HepG2 (cell line): ENCODE data around the gene HAUS1. TPM values are rescaled to one million over a fixed set of nuclear protein-coding genes. Genes with fewer than 3 reads are reported as not detected.

ENCODE experiments used
- ATAC-seq: fragments of 200-7000 bp; cut with Tn5 transposase; 3 replicates; pipeline ENCODE4 v1.9.1; 2020; ENCODE audit warnings: mild to moderate bottlenecking, moderate library complexity
- BruUV-seq: library from RNA; stranded (reverse); fragments of 400-500 nt; replicated peaks from 2 replicates; lab custom pipeline; 2021; lab: Mats Ljungman, UMichigan
- CTCF ChIA-PET: fragments of 300-600 bp; formaldehyde crosslinking; extraction: SDS; loops from one replicate; lab custom pipeline; 2021; ENCODE audit warnings: low total read pairs, inconsistent platforms, low intra/inter-chr PET ratio; lab: Yijun Ruan, JAX
- POLR2A ChIA-PET: fragments of 350-600 bp; sonication (Branson Sonifier 250); formaldehyde crosslinking; loops from one replicate; lab custom pipeline; 2020; ENCODE audit warnings: antibody characterized with exemption, inconsistent platforms; lab: Yijun Ruan, JAX
- DNase-seq: peaks from one replicate; pipeline ENCODE4 v3.0.0-alpha.2; 2015; ENCODE audit warnings: low spot score
- FAIRE-seq: peaks from 3 replicates; lab custom pipeline; 2011; peaks lifted over from hg19 to GRCh38; lab: Jason Lieb, UNC
- H2AFZ ChIP-seq: one replicate; pipeline ENCODE4 v1.6.1; 2011; ENCODE audit warnings: low read length, inconsistent platforms
- H3K27ac ChIP-seq: fragments of 300-600 bp; 3 replicates; pipeline ENCODE4 v1.8.0; 2011; ENCODE audit warnings: mixed run types, mild to moderate bottlenecking, mixed read lengths, low read length, inconsistent platforms; ENCODE audit not compliant: insufficient read depth; ENCODE audit errors: extremely low read length
- H3K27me3 ChIP-seq, 2 experiments: fragments of 200-600 bp in 1 of 2; 2 replicates in 1 of 2; 3 replicates in 1 of 2; pipeline versions ENCODE4 v1.6.0 to v1.8.0; 2011; ENCODE audit warnings: low read length in 2 of 2, mild to moderate bottlenecking in 2 of 2, moderate library complexity in 2 of 2, inconsistent platforms in 1 of 2; ENCODE audit not compliant: insufficient read depth in 2 of 2, control insufficient read depth in 1 of 2
- H3K36me3 ChIP-seq, 2 experiments: fragments of 200-600 bp in 1 of 2; replicated peaks in 1 of 2; 2 replicates in 1 of 2; 3 replicates in 1 of 2; pipeline versions ENCODE4 v1.5.1 to v1.8.0; 2011; ENCODE audit warnings: low read length in 2 of 2, inconsistent platforms in 1 of 2; ENCODE audit not compliant: insufficient read depth in 2 of 2, control insufficient read depth in 1 of 2
- H3K4me1 ChIP-seq: 2 replicates; pipeline ENCODE4 v1.5.1; 2012; ENCODE audit warnings: low read length, inconsistent platforms; ENCODE audit not compliant: insufficient read depth
- H3K4me2 ChIP-seq: 2 replicates; pipeline ENCODE4 v1.6.0; 2011; ENCODE audit warnings: low read depth, low read length, inconsistent platforms
- H3K4me3 ChIP-seq, 3 experiments: fragments of 200-600 bp in 1 of 3; sonication (generic), shearing (Covaris generic) in 1 of 3; replicated peaks in 1 of 3; 2 replicates each; pipeline ENCODE4 v1.5.1; 2011 to 2016; ENCODE audit warnings: low read length in 3 of 3, inconsistent platforms in 2 of 3, low read depth in 2 of 3, mild to moderate bottlenecking in 2 of 3, control low read depth in 1 of 3, mixed read lengths in 1 of 3; ENCODE audit not compliant: insufficient read depth in 1 of 3
- H3K79me2 ChIP-seq: one replicate; pipeline ENCODE4 v1.6.1; 2011; ENCODE audit warnings: low read length, inconsistent platforms; ENCODE audit not compliant: insufficient read depth
- H3K9ac ChIP-seq: 2 replicates; pipeline ENCODE4 v1.6.0; 2011; ENCODE audit warnings: mild to moderate bottlenecking, low read depth, low read length, inconsistent platforms; ENCODE audit not compliant: insufficient read depth
- H3K9me3 ChIP-seq: 2 replicates; pipeline ENCODE4 v1.5.1; 2012; ENCODE audit warnings: mild to moderate bottlenecking, low read length
- H4K20me1 ChIP-seq: 2 replicates; pipeline ENCODE4 v1.6.0; 2011; ENCODE audit warnings: inconsistent platforms, mild to moderate bottlenecking, low read length, moderate library complexity; ENCODE audit not compliant: insufficient read depth
- DMAP1 ChIP-seq: IDR thresholded peaks from 2 replicates; pipeline ENCODE4 v1.6.1; 2016
- GLMP ChIP-seq: sonication (generic); formaldehyde crosslinking; IDR thresholded peaks from 2 replicates; pipeline ENCODE4 v1.9.0; 2021; ENCODE audit warnings: missing genetic modification reagents, mild to moderate bottlenecking, borderline replicate concordance
- KAT7 ChIP-seq: IDR thresholded peaks from 2 replicates; pipeline ENCODE4 v1.6.1; 2018; ENCODE audit warnings: borderline replicate concordance, missing compliant biosample characterization
- MED13 ChIP-seq: sonication (generic); formaldehyde crosslinking; IDR thresholded peaks from 2 replicates; pipeline ENCODE4 v1.5.0; 2020; ENCODE audit warnings: missing genetic modification reagents
- PAX8 ChIP-seq: sonication (generic); formaldehyde crosslinking; IDR thresholded peaks from 2 replicates; pipeline ENCODE4 v1.8.0; 2022; ENCODE audit warnings: mild to moderate bottlenecking, missing genetic modification reagents, borderline replicate concordance
- USF2 ChIP-seq, 2 experiments: sonication (generic) in 1 of 2; formaldehyde crosslinking in 1 of 2; IDR thresholded peaks; 2 replicates each; pipeline versions ENCODE4 v1.5.1 to v1.6.1; 2011 to 2020; ENCODE audit warnings: borderline replicate concordance in 1 of 2, low read depth in 1 of 2, low read length in 1 of 2, mild to moderate bottlenecking in 1 of 2, missing genetic modification reagents in 1 of 2, moderate library complexity in 1 of 2
- ZBTB42 ChIP-seq: sonication (generic); formaldehyde crosslinking; IDR thresholded peaks from 2 replicates; pipeline ENCODE4 v1.5.0; 2020; ENCODE audit warnings: mild to moderate bottlenecking, missing genetic modification reagents
- ZBTB7B ChIP-seq: sonication (generic); formaldehyde crosslinking; IDR thresholded peaks from 2 replicates; pipeline ENCODE4 v1.4.0; 2020; ENCODE audit warnings: missing genetic modification reagents
- ZNF292 ChIP-seq: sonication (generic); formaldehyde crosslinking; IDR thresholded peaks from 2 replicates; pipeline ENCODE4 v1.8.1; 2022; ENCODE audit warnings: mild to moderate bottlenecking, low read depth, missing genetic modification reagents, borderline replicate concordance
- ZNF773 ChIP-seq: sonication (generic); formaldehyde crosslinking; IDR thresholded peaks from 2 replicates; pipeline ENCODE4 v1.4.0; 2020; ENCODE audit warnings: missing genetic modification reagents, borderline replicate concordance
- WGBS: methylation state at CpG from one replicate; pipeline ENCODE4 v1.1.6; 2017; ENCODE audit warnings: low lambda C conversion rate; 5-methylcytosine and 5-hydroxymethylcytosine counted together
- in situ Hi-C: cut with HindIII; loops from 2 replicates; pipeline ENCODE4 v1.10.0; 2017; ENCODE audit warnings: low pct_unique_long_range_greater_than_20kb; ENCODE audit not compliant: extremely low pct_ligation_motif_present
- intact Hi-C: fragments of 100-400 bp; cut with micrococcal nuclease; formaldehyde crosslinking; loops from one replicate; pipeline ENCODE4 v1.10.0; 2022; ENCODE audit not compliant: unreplicated experiment
- polyA plus RNA-seq, 8 experiments: library from polyadenylated mRNA; depleted of rRNA in 3 of 8; stranded (reverse) in 7 of 8; unstranded in 1 of 8; fragments of >200 nt; fragmentation: Illumina TruSeq in 4 of 8; extraction: Trizol in 4 of 8; gene quantifications; 2 replicates each; pipeline versions ENCODE4 v1.2.1 to v1.2.3, GENCODE V29; 2011 to 2016; ENCODE audit warnings: low read depth in 4 of 8, missing spikeins in 1 of 8, mixed read lengths in 1 of 8; ENCODE audit not compliant: insufficient read depth in 1 of 8
- total RNA-seq, 5 experiments: library from RNA; depleted of rRNA; stranded (reverse); fragments of >200 nt; fragmentation: Illumina TruSeq; extraction: Trizol; gene quantifications; 2 replicates each; pipeline ENCODE4 v1.2.3, GENCODE V29; 2016; ENCODE audit warnings: low read depth in 1 of 5
- TF ChIP-seq, protein P1 (sequence below): sonication (generic); formaldehyde crosslinking; IDR thresholded peaks from 2 replicates; pipeline ENCODE4 v1.4.0; 2020; ENCODE audit warnings: low read depth, missing genetic modification reagents
- TF ChIP-seq, protein P2 (sequence below): sonication (generic); formaldehyde crosslinking; IDR thresholded peaks from 2 replicates; pipeline ENCODE4 v1.5.0; 2020; ENCODE audit warnings: mild to moderate bottlenecking, missing genetic modification reagents
- TF ChIP-seq, protein P3 (sequence below): sonication (generic); formaldehyde crosslinking; IDR thresholded peaks from 2 replicates; pipeline ENCODE4 v1.5.0; 2020; ENCODE audit warnings: mild to moderate bottlenecking, missing genetic modification reagents, moderate library complexity

The HAUS1 gene
- total and polyA plus RNA-seq, 2 of the 13 experiments (the other 11 are each of a cell fraction or from before 2014, with no cell fraction given): 20.6 to 59.2 TPM

DNA sequence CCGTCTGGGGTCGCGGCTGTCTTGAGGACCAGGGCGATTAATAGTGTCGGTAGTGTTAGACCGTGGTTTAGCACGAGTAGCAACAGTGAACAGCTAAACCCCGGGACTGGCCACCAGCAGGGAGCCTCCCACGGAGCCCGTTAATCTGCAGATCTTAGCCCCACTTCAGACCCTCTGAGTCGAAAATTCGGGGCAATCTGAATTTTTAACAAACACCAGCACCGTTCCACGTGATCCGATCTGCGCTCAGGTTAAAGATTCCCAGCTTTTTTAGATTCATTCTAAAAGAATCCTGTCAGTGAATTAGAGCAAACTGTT is 5.6 kb upstream of the HAUS1 start:
- DNase-seq: no peak
- Histone ChIP-seq H3K36me3 (peaks cover 0 to 13% of the 10 kb centered on the region in 2 experiments; a peak in 4 of 5 replicates), H3K9ac (peak overlapping the region; percentile 96), H3K27ac (peak overlapping the region; percentile 94), H3K9me3 (no peaks in the 10 kb centered on the region), H2AFZ (peak overlapping the region; percentile 87), H3K79me2 (peaks cover 43% of the 10 kb centered on the region), H3K4me3 (peak overlapping the region; percentile 91 to 98 (median 95)), H3K27me3 (no peaks in the 10 kb centered on the region; a peak in 1 of 5 replicates), H3K4me2 (peak overlapping the region; percentile 79), H4K20me1 (peaks cover 17% of the 10 kb centered on the region; the same call in 1 of the 2 replicates), H3K4me1 (peaks cover 36% of the 10 kb centered on the region)
- BruUV-seq: TSS peak; percentile 96
- intact Hi-C loops (no loop called here), in situ Hi-C loops (no loop called here)
- POLR2A ChIA-PET: interaction anchor here (0.6 to 2.0 kb wide), 7 partner anchors 16 to 819 kb away, joined by 3 to 15 read pairs (median 3); partner anchors contain the start of genes KATNAL2 and PIAS2
- ATAC-seq: no peak
- 2% methylated on average over 12 of the region's 16 CpGs for WGBS
- FAIRE-seq: no peak
- CTCF ChIA-PET: no interaction called here
- TF ChIP-seq USF2 (IDR thresholded peaks at IDR 0.05; ENCODE audit: low read depth, low read length) (no peak), USF2 (CRISPR knock-in tag; IDR thresholded peaks at IDR 0.05; ENCODE audit: borderline replicate concordance) (peak; percentile 36; the same call in 1 of the 2 replicates), ZNF773 (CRISPR knock-in tag) (0 out of 2 replicates have a peak, but pooled peaks have one; percentile 31), GLMP (CRISPR knock-in tag) (no peak), ZBTB42 (CRISPR knock-in tag) (no peak), KAT7 (CRISPR knock-in tag) (0 out of 2 replicates have a peak, but pooled peaks have one; percentile 9), DMAP1 (CRISPR knock-in tag) (no peak), PAX8 (no peak), ZBTB7B (CRISPR knock-in tag) (no peak), ZNF292 (CRISPR knock-in tag) (0 out of 2 replicates have a peak, but pooled peaks have one; percentile 9), MED13 (0 out of 2 replicates have a peak, but pooled peaks have one; percentile 11)
- TF ChIP-seq, protein P1, sequence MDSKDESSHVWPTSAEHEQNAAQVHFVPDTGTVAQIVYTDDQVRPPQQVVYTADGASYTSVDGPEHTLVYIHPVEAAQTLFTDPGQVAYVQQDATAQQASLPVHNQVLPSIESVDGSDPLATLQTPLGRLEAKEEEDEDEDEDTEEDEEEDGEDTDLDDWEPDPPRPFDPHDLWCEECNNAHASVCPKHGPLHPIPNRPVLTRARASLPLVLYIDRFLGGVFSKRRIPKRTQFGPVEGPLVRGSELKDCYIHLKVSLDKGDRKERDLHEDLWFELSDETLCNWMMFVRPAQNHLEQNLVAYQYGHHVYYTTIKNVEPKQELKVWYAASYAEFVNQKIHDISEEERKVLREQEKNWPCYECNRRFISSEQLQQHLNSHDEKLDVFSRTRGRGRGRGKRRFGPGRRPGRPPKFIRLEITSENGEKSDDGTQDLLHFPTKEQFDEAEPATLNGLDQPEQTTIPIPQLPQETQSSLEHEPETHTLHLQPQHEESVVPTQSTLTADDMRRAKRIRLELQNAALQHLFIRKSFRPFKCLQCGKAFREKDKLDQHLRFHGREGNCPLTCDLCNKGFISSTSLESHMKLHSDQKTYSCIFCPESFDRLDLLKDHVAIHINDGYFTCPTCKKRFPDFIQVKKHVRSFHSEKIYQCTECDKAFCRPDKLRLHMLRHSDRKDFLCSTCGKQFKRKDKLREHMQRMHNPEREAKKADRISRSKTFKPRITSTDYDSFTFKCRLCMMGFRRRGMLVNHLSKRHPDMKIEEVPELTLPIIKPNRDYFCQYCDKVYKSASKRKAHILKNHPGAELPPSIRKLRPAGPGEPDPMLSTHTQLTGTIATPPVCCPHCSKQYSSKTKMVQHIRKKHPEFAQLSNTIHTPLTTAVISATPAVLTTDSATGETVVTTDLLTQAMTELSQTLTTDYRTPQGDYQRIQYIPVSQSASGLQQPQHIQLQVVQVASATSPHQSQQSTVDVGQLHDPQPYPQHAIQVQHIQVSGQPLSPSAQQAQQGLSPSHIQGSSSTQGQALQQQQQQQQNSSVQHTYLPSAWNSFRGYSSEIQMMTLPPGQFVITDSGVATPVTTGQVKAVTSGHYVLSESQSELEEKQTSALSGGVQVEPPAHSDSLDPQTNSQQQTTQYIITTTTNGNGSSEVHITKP (CRISPR knock-in tag): no peak
- TF ChIP-seq, protein P2, sequence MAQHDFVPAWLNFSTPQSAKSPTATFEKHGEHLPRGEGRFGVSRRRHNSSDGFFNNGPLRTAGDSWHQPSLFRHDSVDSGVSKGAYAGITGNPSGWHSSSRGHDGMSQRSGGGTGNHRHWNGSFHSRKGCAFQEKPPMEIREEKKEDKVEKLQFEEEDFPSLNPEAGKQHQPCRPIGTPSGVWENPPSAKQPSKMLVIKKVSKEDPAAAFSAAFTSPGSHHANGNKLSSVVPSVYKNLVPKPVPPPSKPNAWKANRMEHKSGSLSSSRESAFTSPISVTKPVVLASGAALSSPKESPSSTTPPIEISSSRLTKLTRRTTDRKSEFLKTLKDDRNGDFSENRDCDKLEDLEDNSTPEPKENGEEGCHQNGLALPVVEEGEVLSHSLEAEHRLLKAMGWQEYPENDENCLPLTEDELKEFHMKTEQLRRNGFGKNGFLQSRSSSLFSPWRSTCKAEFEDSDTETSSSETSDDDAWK (CRISPR knock-in tag): no peak
- TF ChIP-seq, protein P3, sequence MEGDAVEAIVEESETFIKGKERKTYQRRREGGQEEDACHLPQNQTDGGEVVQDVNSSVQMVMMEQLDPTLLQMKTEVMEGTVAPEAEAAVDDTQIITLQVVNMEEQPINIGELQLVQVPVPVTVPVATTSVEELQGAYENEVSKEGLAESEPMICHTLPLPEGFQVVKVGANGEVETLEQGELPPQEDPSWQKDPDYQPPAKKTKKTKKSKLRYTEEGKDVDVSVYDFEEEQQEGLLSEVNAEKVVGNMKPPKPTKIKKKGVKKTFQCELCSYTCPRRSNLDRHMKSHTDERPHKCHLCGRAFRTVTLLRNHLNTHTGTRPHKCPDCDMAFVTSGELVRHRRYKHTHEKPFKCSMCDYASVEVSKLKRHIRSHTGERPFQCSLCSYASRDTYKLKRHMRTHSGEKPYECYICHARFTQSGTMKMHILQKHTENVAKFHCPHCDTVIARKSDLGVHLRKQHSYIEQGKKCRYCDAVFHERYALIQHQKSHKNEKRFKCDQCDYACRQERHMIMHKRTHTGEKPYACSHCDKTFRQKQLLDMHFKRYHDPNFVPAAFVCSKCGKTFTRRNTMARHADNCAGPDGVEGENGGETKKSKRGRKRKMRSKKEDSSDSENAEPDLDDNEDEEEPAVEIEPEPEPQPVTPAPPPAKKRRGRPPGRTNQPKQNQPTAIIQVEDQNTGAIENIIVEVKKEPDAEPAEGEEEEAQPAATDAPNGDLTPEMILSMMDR (CRISPR knock-in tag): no peak
